ENCODE results near the gene STUB1.

DNA sequence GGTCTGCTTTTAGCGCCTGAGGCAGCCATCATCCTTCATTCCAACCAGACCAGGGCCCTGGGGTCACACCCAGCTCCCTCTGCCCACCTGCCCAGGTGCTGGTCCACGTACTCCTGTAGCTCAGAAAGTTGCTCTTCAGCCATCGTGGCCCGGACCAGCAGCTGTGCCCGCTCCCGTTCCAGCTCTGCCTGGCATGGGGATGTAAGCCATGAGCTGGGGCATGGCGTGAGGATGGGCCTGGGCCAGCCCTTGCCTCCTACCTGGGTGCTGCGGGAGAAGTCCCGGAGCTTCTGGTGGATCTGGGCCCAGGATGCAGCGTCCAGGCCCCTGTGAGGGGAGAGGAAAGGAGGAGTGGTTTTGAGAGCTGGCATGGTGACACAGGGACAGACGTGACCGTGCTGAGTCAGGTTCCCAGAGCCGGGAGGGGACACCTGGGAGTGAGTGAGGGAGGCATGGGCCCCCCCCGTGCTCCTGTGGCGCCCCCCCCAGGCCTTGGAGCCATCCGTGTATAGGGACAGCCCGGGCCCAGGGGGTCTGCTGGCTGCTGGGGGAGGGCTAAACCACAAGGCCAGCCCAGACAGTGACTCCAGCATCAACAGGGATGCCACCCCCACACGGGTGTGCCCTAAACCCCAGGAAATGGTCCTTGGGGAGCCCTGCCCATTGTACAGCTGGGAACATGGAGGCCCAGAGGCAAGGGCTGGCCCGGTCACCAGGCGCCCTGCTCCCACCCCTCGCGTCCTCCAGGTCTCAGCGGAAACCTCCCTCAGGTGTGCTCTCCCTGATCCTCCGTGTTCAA lies 42.8 kb downstream of the STUB1 start:
- TF ChIP-seq, protein P1, sequence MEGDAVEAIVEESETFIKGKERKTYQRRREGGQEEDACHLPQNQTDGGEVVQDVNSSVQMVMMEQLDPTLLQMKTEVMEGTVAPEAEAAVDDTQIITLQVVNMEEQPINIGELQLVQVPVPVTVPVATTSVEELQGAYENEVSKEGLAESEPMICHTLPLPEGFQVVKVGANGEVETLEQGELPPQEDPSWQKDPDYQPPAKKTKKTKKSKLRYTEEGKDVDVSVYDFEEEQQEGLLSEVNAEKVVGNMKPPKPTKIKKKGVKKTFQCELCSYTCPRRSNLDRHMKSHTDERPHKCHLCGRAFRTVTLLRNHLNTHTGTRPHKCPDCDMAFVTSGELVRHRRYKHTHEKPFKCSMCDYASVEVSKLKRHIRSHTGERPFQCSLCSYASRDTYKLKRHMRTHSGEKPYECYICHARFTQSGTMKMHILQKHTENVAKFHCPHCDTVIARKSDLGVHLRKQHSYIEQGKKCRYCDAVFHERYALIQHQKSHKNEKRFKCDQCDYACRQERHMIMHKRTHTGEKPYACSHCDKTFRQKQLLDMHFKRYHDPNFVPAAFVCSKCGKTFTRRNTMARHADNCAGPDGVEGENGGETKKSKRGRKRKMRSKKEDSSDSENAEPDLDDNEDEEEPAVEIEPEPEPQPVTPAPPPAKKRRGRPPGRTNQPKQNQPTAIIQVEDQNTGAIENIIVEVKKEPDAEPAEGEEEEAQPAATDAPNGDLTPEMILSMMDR (IDR thresholded peaks at IDR 0.05), result no peak
- no peak for TF ChIP-seq EP300 (IDR thresholded peaks at IDR 0.05)
